PC-3 (cell line): ENCODE results near the gene BOD1. TPM values are rescaled to one million over a fixed set of nuclear protein-coding genes. Genes with fewer than 3 reads are reported as not detected.
A peak's percentile ranks its signal among the peaks of the same experiment; 100 is the strongest.

Experiments
- ATAC-seq: fragments of 200-7000 bp; cut with Tn5 transposase; 2 replicates; pipeline ENCODE4 v1.9.1; 2020; ENCODE audit warnings: mild to moderate bottlenecking, moderate library complexity
- BruUV-seq: library from RNA; stranded (reverse); fragments of 400-500 nt; replicated peaks from 2 replicates; lab custom pipeline; 2021; lab: Mats Ljungman, UMichigan
- CTCF ChIA-PET: fragments of 300-600 bp; sonication (Branson Sonifier 250); formaldehyde crosslinking; loops from one replicate; lab custom pipeline; 2022; ENCODE audit warnings: antibody characterized with exemption; lab: Charles Lee
- POLR2A ChIA-PET: fragments of 300-600 bp; sonication (Branson Sonifier 250); formaldehyde crosslinking; loops from one replicate; lab custom pipeline; 2022; ENCODE audit warnings: antibody characterized with exemption; ENCODE audit not compliant: unreplicated experiment; lab: Charles Lee
- DNase-seq: peaks from one replicate; pipeline ENCODE4 v3.0.0-alpha.2; 2015
- H2AFZ ChIP-seq: fragments of 300-600 bp; sonication (generic); 2 replicates; pipeline ENCODE4 v1.6.0; 2016; ENCODE audit warnings: antibody characterized with exemption, low read length
- H3F3A ChIP-seq: fragments of 300-600 bp; sonication (generic); one replicate; pipeline ENCODE4 v1.6.0; 2017; ENCODE audit warnings: antibody characterized with exemption, low read length, control low read depth, mild to moderate bottlenecking; ENCODE audit not compliant: unreplicated experiment
- H3K27ac ChIP-seq: fragments of 300-600 bp; sonication (generic); 2 replicates; pipeline ENCODE4 v1.5.1; 2016; ENCODE audit warnings: mild to moderate bottlenecking, low read length
- H3K27me3 ChIP-seq: fragments of 300-600 bp; sonication (generic); 2 replicates; pipeline ENCODE4 v1.6.1; 2016; ENCODE audit warnings: low read length, mixed read lengths
- H3K36me3 ChIP-seq: fragments of 300-600 bp; sonication (generic); 2 replicates; pipeline ENCODE4 v1.6.1; 2016; ENCODE audit warnings: low read depth, mixed run types, low read length, mixed read lengths
- H3K4me1 ChIP-seq: fragments of 300-600 bp; sonication (generic); 2 replicates; pipeline ENCODE4 v1.5.1; 2016; ENCODE audit warnings: low read length; ENCODE audit not compliant: insufficient read depth
- H3K4me2 ChIP-seq: fragments of 300-600 bp; sonication (generic); 2 replicates; pipeline ENCODE4 v1.6.0; 2016; ENCODE audit warnings: low read length
- H3K4me3 ChIP-seq: fragments of 300-600 bp; sonication (generic); 2 replicates; pipeline ENCODE4 v1.5.1; 2016; ENCODE audit warnings: mild to moderate bottlenecking, low read length, mixed read lengths
- H3K79me2 ChIP-seq: fragments of 300-600 bp; sonication (generic); 2 replicates; pipeline ENCODE4 v1.6.1; 2017; ENCODE audit warnings: low read length, mixed read lengths
- H3K9ac ChIP-seq: fragments of 300-600 bp; sonication (generic); 2 replicates; pipeline ENCODE4 v1.6.0; 2016; ENCODE audit warnings: mild to moderate bottlenecking, low read length
- H3K9me2 ChIP-seq: fragments of 300-600 bp; sonication (generic); replicated peaks from 2 replicates; pipeline ENCODE4 v1.6.1; 2016; ENCODE audit warnings: mixed run types, low read length, mixed read lengths
- H3K9me3 ChIP-seq: fragments of 300-600 bp; sonication (generic); 2 replicates; pipeline ENCODE4 v1.6.1; 2016; ENCODE audit warnings: low read length, mixed read lengths
- H4K20me1 ChIP-seq: fragments of 300-600 bp; sonication (generic); 2 replicates; pipeline ENCODE4 v1.6.1; 2016; ENCODE audit warnings: low read length, mixed read lengths
- CTCF ChIP-seq: fragments of 300-600 bp; sonication (generic); conservative IDR thresholded peaks from 2 replicates; pipeline ENCODE4 v1.5.1; 2017; ENCODE audit warnings: antibody characterized with exemption, low read depth, mild to moderate bottlenecking, low read length
- EZH2 ChIP-seq: fragments of 300-600 bp; sonication (generic); IDR thresholded peaks from one replicate; pipeline ENCODE4 v1.6.1; 2017; ENCODE audit warnings: antibody characterized with exemption, mild to moderate bottlenecking, low read length; ENCODE audit not compliant: unreplicated experiment
- EZH2phosphoT487 ChIP-seq: fragments of 300-600 bp; sonication (generic); IDR thresholded peaks from 2 replicates; pipeline ENCODE4 v1.6.1; 2018; ENCODE audit warnings: mild to moderate bottlenecking, antibody characterized with exemption, low read length, borderline replicate concordance
- intact Hi-C: fragments of 100-400 bp; cut with micrococcal nuclease; formaldehyde crosslinking; loops from 2 replicates; pipeline ENCODE4 v1.9.0; 2023
- total RNA-seq: library from RNA; depleted of rRNA; stranded (reverse); fragments of >200 nt; gene quantifications from 2 replicates; pipeline ENCODE4 v1.2.3, GENCODE V29; 2014

Gene BOD1
- total RNA-seq, 1 experiment from 2014 or later = 153 TPM

GRCh38 chr5:173646692-173647091 lies 30.2 kb upstream of the BOD1 start:
- no peaks in the 10 kb centered on the region for H3F3A ChIP-seq
- H3K4me2 ChIP-seq = no peak overlapping the region
- peak; percentile 70 for DNase-seq
- CTCF ChIA-PET = no interaction called here
- H3K27ac ChIP-seq = no peak overlapping the region
- no peaks in the 10 kb centered on the region for H3K9me2 ChIP-seq
- H3K4me3 ChIP-seq = no peak overlapping the region
- POLR2A ChIA-PET = no interaction called here
- H3K36me3 ChIP-seq = no peaks in the 10 kb centered on the region
- peaks cover 7% of the 10 kb centered on the region; the same call in 1 of the 2 replicates for H3K4me1 ChIP-seq
- H3K9ac ChIP-seq = no peak overlapping the region
- peak; percentile 48; the same call in 1 of the 2 replicates for ATAC-seq
- H3K27me3 ChIP-seq = no peaks in the 10 kb centered on the region
- no peaks in the 10 kb centered on the region for H4K20me1 ChIP-seq
- peak overlapping the region; percentile 40; the same call in 1 of the 2 replicates for H2AFZ ChIP-seq
- no peaks in the 10 kb centered on the region for H3K9me3 ChIP-seq
- intact Hi-C loops = no loop called here
- no peaks in the 10 kb centered on the region for H3K79me2 ChIP-seq
- no TSS peak for BruUV-seq
- TF ChIP-seq CTCF = no peak
- no peak for TF ChIP-seq EZH2
- TF ChIP-seq EZH2phosphoT487 = no peak

- H3K9me3 ChIP-seq = no peaks in the 10 kb centered on the region
- H3K4me3 ChIP-seq = no peak overlapping the region
- no TSS peak for BruUV-seq
- H3K9ac ChIP-seq = no peak overlapping the region
- no peaks in the 10 kb centered on the region for H3K27me3 ChIP-seq
- H3F3A ChIP-seq = no peaks in the 10 kb centered on the region
- no peaks in the 10 kb centered on the region for H3K36me3 ChIP-seq
- DNase-seq = no peak
- ChIA-PET CTCF (no interaction called here), POLR2A (no interaction called here)
- no peak for TF ChIP-seq EZH2
- TF ChIP-seq CTCF = no peak
- no peak for TF ChIP-seq EZH2phosphoT487
- H3K79me2 ChIP-seq = no peaks in the 10 kb centered on the region
- H3K4me2 ChIP-seq = no peak overlapping the region
- H2AFZ ChIP-seq = no peak overlapping the region
- H4K20me1 ChIP-seq = no peaks in the 10 kb centered on the region
- H3K4me1 ChIP-seq = peaks cover 7% of the 10 kb centered on the region; the same call in 1 of the 2 replicates
- no peaks in the 10 kb centered on the region for H3K9me2 ChIP-seq
- ATAC-seq = no peak
- H3K27ac ChIP-seq = no peak overlapping the region
- intact Hi-C loops = no loop called here
These were observed 29.6 kb upstream of the BOD1 start for GRCh38 chr5:173645890-173646574.

DNA sequence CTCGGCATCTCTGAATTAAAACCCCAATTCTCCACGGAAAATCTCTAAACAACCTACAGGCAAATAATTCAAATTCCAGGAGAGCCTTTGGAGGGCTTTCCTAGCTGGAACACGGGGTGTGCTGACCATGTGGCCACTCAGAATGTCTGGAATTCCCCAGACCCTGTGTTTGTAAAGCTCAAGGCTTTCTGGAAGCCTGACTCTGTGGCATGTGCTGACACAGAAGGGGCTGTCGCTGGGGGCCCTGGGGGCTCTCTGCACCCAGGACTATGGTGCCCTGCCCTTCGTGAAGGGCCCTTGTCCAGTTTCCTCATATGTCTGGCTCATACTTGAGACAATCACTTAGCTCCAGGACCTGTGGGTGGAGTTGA lies 29.0 kb upstream of the BOD1 start:
- Histone ChIP-seq H3K4me1 (peaks cover 7% of the 10 kb centered on the region; the same call in 1 of the 2 replicates), H3K9me2 (no peaks in the 10 kb centered on the region), H4K20me1 (no peaks in the 10 kb centered on the region), H3K27me3 (no peaks in the 10 kb centered on the region), H3K9me3 (no peaks in the 10 kb centered on the region), H3K4me2 (no peak overlapping the region), H3F3A (no peaks in the 10 kb centered on the region), H3K4me3 (no peak overlapping the region), H3K9ac (no peak overlapping the region), H3K27ac (no peak overlapping the region), H3K79me2 (no peaks in the 10 kb centered on the region), H3K36me3 (no peaks in the 10 kb centered on the region), H2AFZ (no peak overlapping the region)
- no TSS peak for BruUV-seq
- TF ChIP-seq EZH2 (no peak), EZH2phosphoT487 (no peak), CTCF (no peak)
- POLR2A ChIA-PET = no interaction called here
- ATAC-seq (no peak), DNase-seq (no peak)
- intact Hi-C loops = no loop called here
- CTCF ChIA-PET = no interaction called here
